ENCODE results near the gene KIF6.

KIF6 gene

DNA sequence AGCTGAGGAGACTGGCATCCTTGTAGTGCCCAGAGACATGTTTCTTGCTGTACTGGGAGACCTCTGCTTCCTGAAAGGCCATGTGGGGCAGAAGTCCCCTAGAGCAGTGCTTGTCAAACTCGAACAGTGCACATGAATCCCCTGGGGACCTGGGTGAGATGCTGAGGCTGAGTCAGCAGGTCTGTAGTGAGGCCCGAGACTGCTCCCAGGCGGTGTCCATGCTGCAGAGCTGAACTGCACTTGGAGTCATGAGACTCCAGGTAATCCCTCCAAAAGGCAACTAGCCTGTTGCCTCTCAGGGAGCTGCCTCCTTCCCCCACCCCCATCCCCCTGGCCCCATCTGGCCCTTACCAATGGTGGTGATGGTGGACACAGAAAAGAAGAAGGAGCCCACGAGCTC is 414.7 kb downstream of the KIF6 start:
- H3K4me3 ChIP-seq (ENCODE audit: low read depth, low read length): no peak overlapping the region
- DNase-seq (ENCODE audit: low read depth, low spot score): no peak
- TF ChIP-seq, protein P1, sequence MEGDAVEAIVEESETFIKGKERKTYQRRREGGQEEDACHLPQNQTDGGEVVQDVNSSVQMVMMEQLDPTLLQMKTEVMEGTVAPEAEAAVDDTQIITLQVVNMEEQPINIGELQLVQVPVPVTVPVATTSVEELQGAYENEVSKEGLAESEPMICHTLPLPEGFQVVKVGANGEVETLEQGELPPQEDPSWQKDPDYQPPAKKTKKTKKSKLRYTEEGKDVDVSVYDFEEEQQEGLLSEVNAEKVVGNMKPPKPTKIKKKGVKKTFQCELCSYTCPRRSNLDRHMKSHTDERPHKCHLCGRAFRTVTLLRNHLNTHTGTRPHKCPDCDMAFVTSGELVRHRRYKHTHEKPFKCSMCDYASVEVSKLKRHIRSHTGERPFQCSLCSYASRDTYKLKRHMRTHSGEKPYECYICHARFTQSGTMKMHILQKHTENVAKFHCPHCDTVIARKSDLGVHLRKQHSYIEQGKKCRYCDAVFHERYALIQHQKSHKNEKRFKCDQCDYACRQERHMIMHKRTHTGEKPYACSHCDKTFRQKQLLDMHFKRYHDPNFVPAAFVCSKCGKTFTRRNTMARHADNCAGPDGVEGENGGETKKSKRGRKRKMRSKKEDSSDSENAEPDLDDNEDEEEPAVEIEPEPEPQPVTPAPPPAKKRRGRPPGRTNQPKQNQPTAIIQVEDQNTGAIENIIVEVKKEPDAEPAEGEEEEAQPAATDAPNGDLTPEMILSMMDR (IDR thresholded peaks at IDR 0.05; ENCODE audit: low read depth, low read length): no peak
- in situ Hi-C loops (cut with HindIII; ENCODE audit: low sequenced_read_pairs): no loop called here

DNA sequence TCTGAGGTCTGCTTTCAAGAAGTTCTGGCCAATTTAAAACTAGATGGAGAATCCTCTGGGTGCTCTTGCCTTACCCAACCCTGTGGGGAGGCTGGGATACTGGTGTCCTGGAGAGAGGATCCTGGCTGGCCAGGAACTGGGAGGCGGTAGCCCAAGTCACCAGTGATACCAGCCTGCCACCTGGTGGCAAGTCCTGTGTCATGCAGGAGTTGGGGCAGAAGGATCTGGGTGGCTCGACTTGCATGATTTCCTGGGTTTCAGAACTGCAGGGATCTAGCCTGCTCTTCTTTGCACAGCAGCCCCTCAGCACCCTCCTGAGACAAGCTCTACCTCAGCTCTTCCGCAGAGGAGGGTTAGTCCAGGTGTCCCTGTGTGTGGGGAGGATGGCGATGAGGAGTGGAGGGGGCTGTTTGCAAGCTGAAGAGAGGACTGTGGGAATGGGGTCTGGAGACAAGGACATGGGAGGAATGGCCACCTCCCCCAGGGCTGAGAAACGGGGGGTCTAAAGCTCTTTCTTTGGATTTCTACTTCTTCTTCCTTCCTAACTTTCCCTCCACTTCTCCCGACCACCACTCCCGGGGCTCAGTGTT is 415.2 kb downstream of the KIF6 start:
- in situ Hi-C loops (cut with HindIII; ENCODE audit: low sequenced_read_pairs): no loop called here
- DNase-seq (ENCODE audit: low read depth, low spot score): peak; percentile 50
- H3K4me3 ChIP-seq (ENCODE audit: low read depth, low read length): no peak overlapping the region
- TF ChIP-seq, protein P1 (IDR thresholded peaks at IDR 0.05; ENCODE audit: low read depth, low read length): peak; percentile 92

DNA sequence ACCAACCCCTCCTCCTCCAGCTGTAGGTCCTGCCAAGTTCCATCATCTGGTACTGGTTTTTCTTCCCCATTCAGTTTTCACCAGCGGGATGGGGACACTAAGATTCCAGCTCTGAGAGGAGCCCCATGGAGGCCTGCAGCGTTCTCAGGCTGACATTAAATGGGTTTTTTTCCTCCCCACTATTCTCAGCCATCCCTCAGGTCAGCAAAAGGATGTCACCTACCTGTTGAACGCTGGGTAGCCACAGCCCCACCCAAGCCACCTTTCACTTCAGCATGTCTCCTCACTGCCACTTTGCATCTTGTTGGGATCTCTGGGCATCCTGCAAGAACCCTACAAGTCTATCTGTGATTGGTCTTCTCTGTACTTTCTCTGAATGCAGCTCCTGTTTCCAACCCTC is 417.7 kb downstream of the KIF6 start:
- in situ Hi-C loops (cut with HindIII; ENCODE audit: low sequenced_read_pairs): no loop called here
- TF ChIP-seq, protein P1 (IDR thresholded peaks at IDR 0.05; ENCODE audit: low read depth, low read length): no peak
- DNase-seq (ENCODE audit: low read depth, low spot score): no peak
- H3K4me3 ChIP-seq (ENCODE audit: low read depth, low read length): no peak overlapping the region

DNA sequence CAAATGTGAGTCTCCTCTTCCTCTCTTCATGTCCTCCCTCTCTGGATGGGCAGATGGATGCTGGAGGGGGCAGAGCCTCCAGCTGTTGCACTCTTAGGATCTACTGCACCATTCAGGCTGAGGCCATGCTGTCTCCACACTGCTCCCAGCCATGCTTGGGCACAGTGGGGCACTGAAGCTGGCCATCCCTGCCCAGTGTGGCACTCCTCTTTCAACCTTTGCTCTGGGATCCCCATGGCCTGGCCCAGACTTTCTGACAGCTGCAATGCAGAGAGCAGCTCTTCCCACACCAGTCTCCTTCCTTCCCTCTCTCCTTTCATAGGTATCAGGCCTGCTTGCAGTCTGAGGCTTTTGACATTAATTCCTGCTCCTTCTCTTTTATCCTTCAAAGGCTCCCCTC is 420.3 kb downstream of the KIF6 start:
- H3K4me3 ChIP-seq (ENCODE audit: low read depth, low read length): no peak overlapping the region
- DNase-seq (ENCODE audit: low read depth, low spot score): no peak
- TF ChIP-seq, protein P1 (IDR thresholded peaks at IDR 0.05; ENCODE audit: low read depth, low read length): no peak
- in situ Hi-C loops (cut with HindIII; ENCODE audit: low sequenced_read_pairs): no loop called here

DNA sequence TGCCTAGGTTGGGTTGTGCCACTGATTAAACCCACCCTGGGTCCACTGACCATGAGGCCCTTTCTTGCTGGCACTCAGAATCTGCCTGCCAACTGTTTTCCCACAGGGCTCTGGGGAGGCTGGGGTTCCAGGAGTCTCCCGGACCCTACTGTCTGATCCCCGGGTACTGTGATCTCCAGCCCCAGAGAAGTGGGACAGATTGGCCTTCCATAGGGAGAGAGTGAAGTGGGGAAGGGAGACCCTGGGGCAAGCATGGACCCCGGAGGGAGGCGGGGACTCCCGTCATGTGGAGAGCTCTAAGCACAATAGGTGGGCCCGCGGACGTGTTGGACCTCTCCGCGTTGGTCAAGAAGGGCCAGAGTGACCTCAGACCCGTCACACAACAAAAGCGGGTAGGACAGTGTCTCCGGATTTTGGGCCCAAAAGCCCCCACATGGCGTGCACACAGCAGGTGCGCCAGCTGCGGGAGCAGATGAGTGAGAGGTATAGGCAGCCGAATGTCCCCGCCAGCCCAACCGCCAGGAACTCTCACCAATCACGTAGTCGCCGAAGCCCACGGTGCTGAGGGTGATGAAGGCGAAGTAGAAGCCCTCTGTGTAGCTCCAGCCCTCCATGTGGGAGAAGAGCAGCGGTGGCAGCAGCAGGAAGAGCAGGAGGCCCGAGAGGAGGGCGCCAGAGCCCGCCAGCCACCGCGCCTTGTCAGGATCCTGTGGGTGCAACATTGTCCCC is 421.6 kb downstream of the KIF6 start:
- H3K4me3 ChIP-seq (ENCODE audit: low read depth, low read length): no peak overlapping the region
- in situ Hi-C loops (cut with HindIII; ENCODE audit: low sequenced_read_pairs): no loop called here
- TF ChIP-seq, protein P1 (IDR thresholded peaks at IDR 0.05; ENCODE audit: low read depth, low read length): no peak
- DNase-seq (ENCODE audit: low read depth, low spot score): no peak

DNA sequence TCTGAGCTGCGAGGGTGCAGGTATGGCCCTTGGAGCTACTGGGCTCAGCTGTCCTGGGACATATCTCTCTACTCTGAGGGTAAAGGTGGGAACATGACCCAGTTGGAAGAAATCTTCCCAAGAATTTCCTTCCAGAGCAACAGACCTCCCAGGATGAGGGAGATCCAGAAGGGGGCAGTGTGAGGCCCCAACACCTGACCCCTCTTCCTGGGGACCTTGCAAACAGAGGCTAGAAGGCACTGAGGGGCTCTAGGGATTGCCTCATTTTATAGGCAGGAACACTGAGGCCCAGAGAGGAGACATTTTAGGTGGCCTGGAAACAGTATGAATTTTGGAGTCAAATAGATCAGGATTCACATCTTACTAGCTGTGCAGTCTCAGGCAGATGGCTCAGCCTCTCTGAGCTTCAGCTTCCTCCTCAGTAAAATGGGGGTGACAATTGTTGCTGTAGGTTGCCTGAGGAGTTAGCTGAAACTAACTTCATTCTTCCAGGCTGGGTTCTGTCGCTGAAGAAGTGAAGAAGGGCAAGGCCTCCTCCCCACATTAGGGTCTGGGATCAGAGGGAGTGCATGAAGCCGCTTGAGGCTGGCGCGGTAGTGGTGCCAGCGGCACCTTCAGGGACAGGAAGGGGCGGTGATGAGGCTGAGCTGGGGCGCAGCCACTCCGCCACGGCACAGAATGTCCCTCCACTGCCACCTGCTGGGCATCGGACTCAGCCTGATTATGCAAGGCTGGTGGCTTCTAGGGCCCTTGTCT is 422.4 kb downstream of the KIF6 start:
- TF ChIP-seq, protein P1 (IDR thresholded peaks at IDR 0.05; ENCODE audit: low read depth, low read length): peak; percentile 81
- in situ Hi-C loops (cut with HindIII; ENCODE audit: low sequenced_read_pairs): no loop called here
- peak; percentile 43 for DNase-seq (ENCODE audit: low read depth, low spot score)
- no peak overlapping the region for H3K4me3 ChIP-seq (ENCODE audit: low read depth, low read length)

Measured in astrocyte of the spinal cord (primary cell).